Endothelial cell of hepatic sinusoid (primary cell): ENCODE results near the gene FOXD4.
"Not testable (repeated sequence)": the region's sequence is repeated elsewhere in the genome, so short reads cannot be mapped to it uniquely, and the experiment has no call there.

Experiments
- in situ Hi-C: cut with HindIII; loops from 2 replicates; pipeline ENCODE4 v1.10.0; 2017; ENCODE audit warnings: low sequenced_read_pairs

FOXD4 gene

GRCh38 chr9:94323-94722 is 23.9 kb downstream of the FOXD4 start:
- in situ Hi-C loops = not testable (repeated sequence)

DNA sequence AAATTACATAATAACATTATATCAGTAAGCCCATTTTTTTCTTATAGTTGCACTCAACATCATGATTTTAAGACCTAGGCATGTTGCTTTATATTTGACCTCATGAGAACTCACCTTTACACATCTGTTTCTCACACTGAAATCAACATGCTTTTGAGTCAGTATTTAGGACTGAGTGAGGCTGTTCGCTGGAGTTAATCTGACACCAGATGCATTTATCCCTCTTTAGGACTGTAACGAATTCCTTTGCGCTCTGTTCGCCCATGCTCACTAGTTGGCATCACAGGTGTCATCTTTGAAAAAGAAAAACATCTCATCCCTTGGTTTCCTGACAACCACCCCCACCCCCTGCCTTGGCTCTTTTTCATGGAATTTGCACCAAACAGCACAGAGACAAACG is 24.3 kb downstream of the FOXD4 start:
- in situ Hi-C loops = not testable (repeated sequence)

GRCh38 chr9:90851-91250 is 27.4 kb downstream of the FOXD4 start:
- in situ Hi-C loops = not testable (repeated sequence)

GRCh38 chr9:88396-89037 is 29.7 kb downstream of the FOXD4 start:
- in situ Hi-C loops = not testable (repeated sequence)

DNA sequence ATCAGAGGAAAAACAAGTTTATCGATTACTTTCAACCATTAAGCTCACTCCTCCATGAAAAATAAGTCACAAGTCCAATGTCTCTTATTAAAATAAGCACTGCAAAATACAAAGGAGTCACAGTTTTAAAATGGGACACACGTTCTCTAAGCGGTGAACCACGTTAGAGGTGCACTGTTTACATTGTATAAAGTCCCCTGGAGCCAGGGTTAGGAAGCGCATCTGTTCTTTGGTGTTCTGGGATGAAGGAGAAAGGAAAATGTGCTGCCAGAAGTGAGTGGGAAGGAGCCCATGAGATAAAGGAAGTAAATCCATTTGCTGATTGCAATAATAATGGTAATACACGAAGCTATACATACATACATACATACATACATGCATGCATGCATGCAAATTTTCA is 30.4 kb downstream of the FOXD4 start:
- in situ Hi-C loops = not testable (repeated sequence)

DNA sequence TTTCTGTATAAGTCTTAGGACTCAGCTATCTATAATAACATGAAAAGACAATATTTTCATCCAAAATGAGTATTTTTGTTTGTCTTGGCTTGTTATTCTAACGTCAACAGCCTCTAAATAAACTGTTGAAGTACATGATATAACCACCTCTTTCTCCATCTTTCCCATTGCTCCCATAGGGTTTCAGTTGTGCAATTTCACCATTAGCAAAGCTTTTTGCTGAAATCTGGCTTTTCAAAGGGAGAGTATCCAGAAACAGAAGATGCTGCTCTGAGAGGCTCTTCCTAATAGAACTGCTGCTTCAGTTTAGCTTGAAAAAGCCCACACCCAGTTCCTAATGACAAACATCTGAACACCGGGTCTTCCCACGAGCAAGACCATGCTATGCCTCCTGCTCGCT is 31.1 kb downstream of the FOXD4 start:
- in situ Hi-C loops = not testable (repeated sequence)

GRCh38 chr9:86697-87096 is 31.5 kb downstream of the FOXD4 start:
- in situ Hi-C loops = not testable (repeated sequence)

- in situ Hi-C loops = not testable (repeated sequence)
Measured at GRCh38 chr9:82932-83689, 35.1 kb downstream of the FOXD4 start.

DNA sequence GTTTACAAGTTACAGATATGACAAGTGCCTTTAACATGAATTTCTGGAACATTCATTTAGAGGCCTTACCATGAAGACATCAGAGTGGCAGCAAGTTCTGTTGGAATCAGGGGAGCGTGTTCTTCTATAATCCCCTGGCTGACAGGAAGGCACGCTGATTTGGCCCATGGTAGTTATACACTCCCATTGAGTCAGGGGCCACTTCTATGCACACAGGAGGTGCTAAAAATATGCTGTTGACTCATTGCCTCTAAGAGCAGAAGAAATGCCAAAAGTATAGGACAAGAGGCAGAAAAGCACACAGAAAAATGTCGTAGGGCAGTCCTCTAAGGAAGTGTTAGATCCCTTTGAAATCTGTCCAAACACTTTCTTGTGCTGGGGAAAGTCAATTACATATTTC is 39.9 kb downstream of the FOXD4 start:
- in situ Hi-C loops = not testable (repeated sequence)

- in situ Hi-C loops = not testable (repeated sequence)
Measured at GRCh38 chr9:76389-76788, 41.8 kb downstream of the FOXD4 start.

DNA sequence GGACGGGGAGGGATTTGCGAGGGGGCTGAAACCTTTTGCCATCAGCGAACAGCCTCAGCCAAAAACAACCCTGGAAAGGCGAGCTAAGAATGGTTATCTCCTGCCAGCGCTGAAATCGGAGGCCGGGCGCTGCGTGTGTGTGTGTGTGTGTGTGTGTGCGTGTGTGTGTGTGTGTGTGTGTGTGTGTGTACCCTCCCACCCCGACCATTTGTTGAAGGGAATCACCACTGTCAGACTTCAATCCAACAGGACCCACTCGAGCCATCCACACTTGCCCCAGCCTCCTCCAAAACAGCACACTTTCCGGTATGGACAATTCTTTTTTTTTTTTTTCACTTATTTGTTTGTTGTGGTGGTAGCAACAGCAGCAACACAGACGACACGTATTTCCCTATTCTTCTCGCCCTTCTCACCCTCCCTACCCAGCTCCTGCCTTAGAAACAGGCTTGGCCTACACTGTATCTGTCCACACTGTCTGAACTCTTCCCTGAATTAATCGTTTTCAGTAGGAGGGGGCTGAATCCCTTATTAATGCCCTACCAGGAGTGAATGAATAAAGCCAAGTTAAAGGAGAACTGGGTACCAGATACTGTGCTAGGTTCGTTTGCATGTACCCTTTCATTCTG is 44.2 kb downstream of the FOXD4 start:
- in situ Hi-C loops = not testable (repeated sequence)

DNA sequence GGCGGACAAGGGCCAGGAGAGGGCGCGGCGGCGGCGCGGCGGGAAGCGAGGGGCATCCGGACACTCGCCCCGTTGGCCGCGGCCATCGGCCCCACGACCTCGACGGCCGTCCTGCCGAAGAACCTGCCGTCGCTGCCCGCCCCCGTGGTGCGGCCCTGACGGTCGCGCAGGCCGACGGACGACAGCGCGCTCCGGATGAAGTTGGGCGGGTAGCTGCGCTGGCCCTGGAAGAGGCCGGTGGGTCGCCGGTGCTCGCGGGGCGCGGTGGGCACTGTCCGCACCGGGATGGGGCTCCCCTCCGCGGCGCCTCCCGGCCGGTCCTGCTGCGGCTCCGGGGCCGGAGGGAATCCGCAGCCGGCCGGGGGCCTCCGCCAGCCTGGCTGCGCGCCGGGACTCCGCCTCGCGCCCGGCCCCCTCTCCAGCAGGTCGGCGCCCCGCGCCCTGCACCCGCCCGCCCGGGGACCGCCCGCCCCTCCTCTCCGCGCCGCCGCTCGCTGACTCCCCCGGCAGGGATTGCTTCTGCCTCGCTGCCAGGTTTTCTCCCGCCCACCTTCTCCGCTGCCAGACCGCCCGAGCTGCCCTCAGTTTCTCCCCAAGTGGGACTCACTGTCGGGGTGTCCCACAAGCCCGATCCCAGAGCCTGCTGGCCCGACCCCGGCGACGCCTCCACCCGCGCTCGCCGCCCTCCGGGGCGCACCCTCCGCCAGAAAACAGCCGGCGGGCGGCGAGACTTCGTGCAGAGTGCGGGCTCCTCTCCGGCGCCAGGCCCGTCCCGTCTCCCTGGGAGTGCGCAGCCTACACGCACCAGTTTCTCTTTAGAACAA is 44.9 kb downstream of the FOXD4 start:
- in situ Hi-C loops = not testable (repeated sequence)
